ENCODE data around the gene IFT81. TPM values are rescaled to one million over a fixed set of nuclear protein-coding genes. Genes with fewer than 3 reads are reported as not detected.
"Not testable (repeated sequence)": the region's sequence is repeated elsewhere in the genome, so short reads cannot be mapped to it uniquely, and the experiment has no call there.

Gene IFT81
- total and polyA plus RNA-seq, 4 experiments from 2014 or later: 0.57 to 1.3 (median 1.2) TPM

DNA sequence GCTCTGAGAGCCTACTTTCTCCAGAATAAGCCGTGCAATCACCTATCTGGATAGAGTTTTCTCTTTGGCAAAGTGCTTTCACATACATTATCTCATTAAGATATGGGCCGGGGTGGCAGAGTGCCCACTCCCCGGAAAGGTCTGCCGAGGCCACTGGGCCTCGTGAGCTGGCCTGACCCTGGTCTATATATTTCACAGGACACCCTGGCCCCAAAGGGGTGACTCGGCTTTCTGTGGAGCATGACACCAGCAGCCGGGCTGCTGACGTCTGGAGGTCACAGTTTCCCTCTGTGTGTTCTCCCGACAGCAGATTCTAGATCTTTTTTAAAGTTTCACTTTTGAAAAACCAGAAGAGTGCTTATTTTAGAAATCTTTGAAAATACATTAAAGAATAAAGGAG is 129.0 kb downstream of the IFT81 start:
- Histone ChIP-seq H3K4me3 (ENCODE audit: low read length in 2 of 2) (no peak overlapping the region), H3K4me1 (ENCODE audit: insufficient read depth, low read length) (no peaks in the 10 kb centered on the region), H3K27me3 (ENCODE audit: insufficient read depth, low read length) (no peaks in the 10 kb centered on the region), H3K36me3 (ENCODE audit: insufficient read depth, low read length) (no peaks in the 10 kb centered on the region), H3K9me3 (ENCODE audit: control insufficient read depth in 1 of 2, low read length in 2 of 2) (no peaks in the 10 kb centered on the region), H3K27ac (ENCODE audit: low read depth, low read length) (no peak overlapping the region)
- Mint-ChIP-seq H3K27ac (no peak overlapping the region), H3K9me3 (no peaks in the 10 kb centered on the region), H3K27me3 (peaks cover 2 to 3% of the 10 kb centered on the region in 2 donors), H3K4me3 (no peak overlapping the region), H3K4me1 (no peaks in the 10 kb centered on the region), H3K36me3 (no peaks in the 10 kb centered on the region)
- intact Hi-C loops (cut with micrococcal nuclease): no loop called here
- no peak for DNase-seq
- ChIA-PET POLR2A (ENCODE audit: partially characterized antibody) (no interaction called here), CTCF (ENCODE audit: partially characterized antibody) (interaction anchor here (1.1 kb wide), 1 partner anchor 10 kb away, joined by 4 read pairs; no protein-coding TSS in a partner anchor)

DNA sequence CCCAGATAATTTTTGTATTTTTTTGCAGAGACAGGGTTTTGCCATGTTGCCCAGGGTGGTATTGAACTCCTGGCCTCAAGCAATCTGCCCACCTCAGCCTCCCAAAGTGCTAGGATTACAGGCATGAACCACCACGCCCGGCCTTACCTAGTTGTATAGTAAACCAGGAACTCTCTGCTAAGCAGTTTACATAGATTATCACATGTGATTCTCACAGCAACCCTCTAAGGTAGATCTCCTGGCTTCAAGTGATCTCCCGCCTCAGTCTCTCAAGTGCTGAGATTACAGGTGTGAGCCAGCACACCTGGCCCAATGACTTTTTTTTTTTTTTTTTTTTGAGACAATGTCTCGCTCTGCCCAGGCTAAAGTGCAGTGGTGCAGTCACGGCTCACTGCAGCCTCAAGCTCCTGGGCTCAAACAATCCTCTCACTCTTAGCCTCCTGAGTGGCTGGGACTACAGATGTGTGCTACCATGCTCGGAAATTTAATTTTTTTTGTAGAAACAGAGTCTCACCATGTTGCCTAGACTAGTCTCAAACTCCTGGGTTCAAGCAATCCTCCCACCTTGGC is 130.9 kb downstream of the IFT81 start:
- Mint-ChIP-seq H3K9me3 (no peaks in the 10 kb centered on the region), H3K4me1 (no peaks in the 10 kb centered on the region), H3K27ac (no peak overlapping the region)

DNA sequence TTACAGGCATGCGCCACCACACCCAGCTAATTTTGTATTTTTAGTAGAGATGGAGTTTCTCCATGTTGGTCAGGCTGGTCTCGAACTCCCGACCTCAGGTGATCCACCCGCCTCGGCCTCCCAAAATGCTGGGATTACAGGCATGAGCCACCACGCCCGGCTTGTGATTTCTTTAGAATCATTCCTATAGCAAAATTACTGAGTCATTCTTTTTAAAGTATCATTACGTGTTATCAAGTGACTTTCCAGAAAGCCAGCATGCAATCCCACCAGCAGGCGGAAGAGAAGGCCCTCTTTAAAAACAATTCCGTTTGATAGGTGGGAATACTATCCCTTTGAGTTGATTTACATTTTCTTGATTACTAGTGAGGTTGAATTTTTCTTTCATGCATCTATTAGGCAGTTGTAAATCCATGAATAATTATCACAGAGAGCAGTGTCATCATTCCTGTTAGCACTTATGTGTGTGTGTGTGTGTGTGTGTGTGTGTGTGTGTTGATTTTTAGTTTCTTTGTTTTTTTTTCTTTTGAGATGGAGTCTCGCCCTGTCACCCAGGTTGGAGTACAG is 131.8 kb downstream of the IFT81 start:
- CTCF ChIA-PET (ENCODE audit: partially characterized antibody); H3K27me3 Mint-ChIP-seq; H3K4me3 ChIP-seq (ENCODE audit: low read length in 2 of 2); H3K27ac Mint-ChIP-seq; H3K4me3 Mint-ChIP-seq; H3K9me3 ChIP-seq (ENCODE audit: control insufficient read depth in 1 of 2, low read length in 2 of 2); H3K4me1 Mint-ChIP-seq; H3K9me3 Mint-ChIP-seq; H3K36me3 Mint-ChIP-seq; H3K27me3 ChIP-seq (ENCODE audit: insufficient read depth, low read length); H3K36me3 ChIP-seq (ENCODE audit: insufficient read depth, low read length); H3K27ac ChIP-seq (ENCODE audit: low read depth, low read length); intact Hi-C loops (cut with micrococcal nuclease); DNase-seq; POLR2A ChIA-PET (ENCODE audit: partially characterized antibody); H3K4me1 ChIP-seq (ENCODE audit: insufficient read depth, low read length): not testable (repeated sequence)

More for the DNA sequence above, 130.9 kb downstream of the IFT81 start:
- CTCF ChIA-PET (ENCODE audit: partially characterized antibody): no interaction called here
- POLR2A ChIA-PET (ENCODE audit: partially characterized antibody): no interaction called here
- no peaks in the 10 kb centered on the region for H3K36me3 ChIP-seq (ENCODE audit: insufficient read depth, low read length)
- no peaks in the 10 kb centered on the region for H3K9me3 ChIP-seq (ENCODE audit: control insufficient read depth in 1 of 2, low read length in 2 of 2)
- intact Hi-C loops (cut with micrococcal nuclease): no loop called here
- H3K27me3 Mint-ChIP-seq: peaks cover 2 to 3% of the 10 kb centered on the region in 2 donors
- H3K27me3 ChIP-seq (ENCODE audit: insufficient read depth, low read length): no peaks in the 10 kb centered on the region
- no peak overlapping the region for H3K4me3 ChIP-seq (ENCODE audit: low read length in 2 of 2)
- no peaks in the 10 kb centered on the region for H3K4me1 ChIP-seq (ENCODE audit: insufficient read depth, low read length)
- no peak overlapping the region for H3K27ac ChIP-seq (ENCODE audit: low read depth, low read length)
- no peaks in the 10 kb centered on the region for H3K36me3 Mint-ChIP-seq
- no peak for DNase-seq
- H3K4me3 Mint-ChIP-seq: no peak overlapping the region

DNA sequence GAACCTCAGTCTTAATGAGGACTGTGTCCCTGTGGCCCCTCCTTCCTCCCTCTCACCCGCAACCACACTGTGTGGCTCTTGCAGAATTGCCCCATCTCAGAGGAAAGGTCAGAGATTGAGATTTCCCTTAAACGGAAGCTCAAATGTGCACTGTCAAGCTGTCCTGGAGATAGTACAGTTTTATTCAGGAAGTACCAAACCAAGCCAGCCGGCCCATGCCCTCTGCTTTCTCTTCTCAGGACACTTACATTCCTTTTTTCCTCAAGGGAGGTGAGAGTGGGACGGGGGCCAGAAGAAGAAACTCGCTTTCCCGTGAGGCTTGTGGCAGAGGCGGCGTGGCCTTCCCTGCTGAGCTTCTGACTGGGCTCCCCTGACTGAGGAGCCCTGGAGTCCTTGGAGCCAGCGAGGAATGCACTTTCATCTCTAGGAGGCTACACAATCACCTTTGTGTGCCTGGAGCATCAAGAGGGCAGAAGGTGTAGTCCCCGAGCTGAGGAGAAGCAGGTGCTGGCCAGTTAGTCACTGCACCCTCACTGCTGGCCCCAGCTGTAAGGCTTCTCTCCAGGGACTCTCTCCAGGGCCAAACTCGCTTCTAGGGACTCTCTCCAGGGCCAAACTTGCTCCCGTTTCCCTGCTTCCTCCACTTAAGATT is 132.7 kb downstream of the IFT81 start:
- no peaks in the 10 kb centered on the region for H3K9me3 Mint-ChIP-seq
- H3K4me1 ChIP-seq (ENCODE audit: insufficient read depth, low read length): no peaks in the 10 kb centered on the region
- H3K4me3 Mint-ChIP-seq: no peak overlapping the region
- no peak overlapping the region for H3K27ac ChIP-seq (ENCODE audit: low read depth, low read length)
- H3K27ac Mint-ChIP-seq: no peak overlapping the region
- H3K27me3 Mint-ChIP-seq: peaks cover 2 to 3% of the 10 kb centered on the region in 2 donors
- H3K36me3 ChIP-seq (ENCODE audit: insufficient read depth, low read length): no peaks in the 10 kb centered on the region
- POLR2A ChIA-PET (ENCODE audit: partially characterized antibody): no interaction called here
- CTCF ChIA-PET (ENCODE audit: partially characterized antibody): no interaction called here
- no peak for DNase-seq
- H3K4me3 ChIP-seq (ENCODE audit: low read length in 2 of 2): no peak overlapping the region
- no peaks in the 10 kb centered on the region for H3K36me3 Mint-ChIP-seq
- no peaks in the 10 kb centered on the region for H3K9me3 ChIP-seq (ENCODE audit: control insufficient read depth in 1 of 2, low read length in 2 of 2)
- intact Hi-C loops (cut with micrococcal nuclease): no loop called here
- no peaks in the 10 kb centered on the region for H3K4me1 Mint-ChIP-seq
- H3K27me3 ChIP-seq (ENCODE audit: insufficient read depth, low read length): no peaks in the 10 kb centered on the region

DNA sequence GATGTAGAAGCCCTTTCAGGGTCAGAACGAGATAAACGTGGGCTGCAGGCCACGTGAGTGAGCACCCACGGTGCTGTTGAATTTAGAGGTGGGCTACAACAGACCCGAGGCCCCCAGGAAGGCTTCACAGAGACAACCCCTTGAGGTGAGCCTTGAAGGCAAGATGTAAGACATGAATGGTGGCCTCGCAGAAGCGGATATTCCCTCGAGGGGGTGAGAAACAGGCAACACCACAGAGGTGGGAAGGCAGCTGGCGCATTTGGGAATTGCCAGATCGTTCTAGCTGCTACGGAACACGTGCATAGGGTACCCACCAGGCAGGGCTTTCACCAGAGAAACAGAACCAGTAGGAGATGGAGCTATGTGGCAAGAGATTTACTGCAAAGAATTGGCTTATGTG is 134.3 kb downstream of the IFT81 start:
- peaks cover 2 to 6% of the 10 kb centered on the region in 2 donors for H3K27me3 Mint-ChIP-seq
- no peaks in the 10 kb centered on the region for H3K36me3 Mint-ChIP-seq
- CTCF ChIA-PET (ENCODE audit: partially characterized antibody): interaction anchor here (0.6 to 0.8 kb wide), 2 partner anchors 173 to 568 kb away, joined by 3 read pairs; no protein-coding TSS in a partner anchor

DNA sequence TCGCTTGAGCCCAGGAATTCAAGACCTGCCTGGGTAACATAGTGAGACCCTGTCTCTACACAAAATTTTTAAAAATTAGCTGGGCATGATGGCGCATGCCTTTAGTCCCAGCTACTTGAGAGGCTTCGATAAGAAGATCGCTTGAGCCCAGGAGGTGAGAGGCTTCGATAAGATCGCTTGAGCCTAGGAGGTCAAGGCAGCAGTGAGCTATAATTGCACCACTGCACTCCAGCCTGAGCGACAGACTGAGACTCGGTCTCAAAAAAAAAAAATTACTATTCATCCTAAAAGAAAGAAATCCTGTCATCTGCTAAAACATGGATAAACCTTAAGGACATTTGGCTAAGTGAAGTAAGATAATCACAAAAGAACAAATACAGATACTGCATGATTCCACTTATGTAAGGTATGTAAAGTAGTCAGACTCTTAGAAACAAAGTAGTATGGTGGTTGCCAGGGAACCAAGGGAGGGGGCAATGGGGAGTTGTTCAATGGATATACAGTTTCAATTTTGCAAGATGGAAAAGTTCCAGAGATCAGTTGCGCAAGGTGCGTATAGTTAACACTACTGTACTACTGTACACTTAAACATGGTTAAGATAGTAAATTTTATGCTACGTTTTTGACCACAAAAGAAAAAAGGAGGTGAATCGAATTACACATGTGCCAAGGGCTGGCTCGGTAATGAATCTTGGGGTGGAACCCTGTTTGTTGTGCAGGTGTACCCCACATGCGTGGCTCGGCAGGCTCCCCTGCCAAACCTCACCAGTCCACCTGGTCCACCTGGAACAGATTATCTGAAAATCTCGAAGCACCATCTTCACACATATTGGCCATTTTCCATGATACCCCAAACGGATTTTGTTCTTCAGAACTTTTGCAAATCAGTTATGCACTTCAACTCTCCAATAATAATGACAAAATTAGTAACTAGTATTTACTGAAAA is 138.6 kb downstream of the IFT81 start:
- H3K27ac ChIP-seq (ENCODE audit: low read depth, low read length): no peak overlapping the region
- ChIA-PET CTCF (ENCODE audit: partially characterized antibody) (no interaction called here), POLR2A (ENCODE audit: partially characterized antibody) (no interaction called here)
- DNase-seq: no peak
- Mint-ChIP-seq H3K4me3 (no peak overlapping the region), H3K27ac (no peak overlapping the region), H3K36me3 (no peaks in the 10 kb centered on the region), H3K4me1 (no peaks in the 10 kb centered on the region), H3K27me3 (peaks cover 2 to 3% of the 10 kb centered on the region in 2 donors), H3K9me3 (no peaks in the 10 kb centered on the region)
- no peaks in the 10 kb centered on the region for H3K4me1 ChIP-seq (ENCODE audit: insufficient read depth, low read length)
- no peak overlapping the region for H3K4me3 ChIP-seq (ENCODE audit: low read length in 2 of 2)
- H3K36me3 ChIP-seq (ENCODE audit: insufficient read depth, low read length): no peaks in the 10 kb centered on the region
- no peaks in the 10 kb centered on the region for H3K27me3 ChIP-seq (ENCODE audit: insufficient read depth, low read length)
- intact Hi-C loops (cut with micrococcal nuclease): no loop called here
- no peaks in the 10 kb centered on the region for H3K9me3 ChIP-seq (ENCODE audit: control insufficient read depth in 1 of 2, low read length in 2 of 2)

More for the DNA sequence above, 134.3 kb downstream of the IFT81 start:
- DNase-seq: no peak
- H3K9me3 Mint-ChIP-seq: no peaks in the 10 kb centered on the region
- Histone ChIP-seq H3K36me3 (ENCODE audit: insufficient read depth, low read length) (no peaks in the 10 kb centered on the region), H3K4me1 (ENCODE audit: insufficient read depth, low read length) (no peaks in the 10 kb centered on the region), H3K9me3 (ENCODE audit: control insufficient read depth in 1 of 2, low read length in 2 of 2) (no peaks in the 10 kb centered on the region), H3K27ac (ENCODE audit: low read depth, low read length) (no peak overlapping the region), H3K4me3 (ENCODE audit: low read length in 2 of 2) (no peak overlapping the region), H3K27me3 (ENCODE audit: insufficient read depth, low read length) (no peaks in the 10 kb centered on the region)
- H3K4me3 Mint-ChIP-seq: no peak overlapping the region
- H3K4me1 Mint-ChIP-seq: no peaks in the 10 kb centered on the region
- intact Hi-C loops (cut with micrococcal nuclease): no loop called here
- POLR2A ChIA-PET (ENCODE audit: partially characterized antibody): no interaction called here
- peak overlapping the region in 1 of 7 donors; percentile 10 for H3K27ac Mint-ChIP-seq

DNA sequence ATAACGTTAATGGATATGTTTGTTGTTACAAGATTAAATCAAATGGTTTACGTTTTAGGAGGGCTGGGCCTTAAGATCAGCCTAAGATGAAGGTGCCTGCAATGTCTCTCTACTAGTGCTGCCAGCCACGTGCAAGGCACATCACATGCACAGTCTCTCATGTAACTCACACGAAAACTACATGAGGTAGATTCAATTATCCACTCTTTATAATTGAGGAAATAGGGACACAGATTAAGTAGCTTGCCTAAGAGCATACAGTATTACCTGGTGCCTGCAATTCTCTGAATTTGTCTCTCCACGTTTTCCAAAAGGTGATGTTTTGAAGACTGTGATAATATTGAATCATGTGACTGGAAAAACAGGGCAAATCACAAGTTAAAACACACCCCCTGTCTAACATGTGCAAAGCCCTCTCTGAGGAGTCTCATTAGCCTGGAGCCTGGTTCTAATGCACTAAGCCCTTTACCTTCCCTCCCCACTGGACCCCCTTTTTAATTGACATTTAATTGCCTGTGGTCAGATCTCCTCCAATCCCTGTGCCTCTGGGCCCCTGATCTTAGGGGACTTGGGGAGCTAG is 142.3 kb downstream of the IFT81 start:
- no peak for DNase-seq
- Histone ChIP-seq H3K4me1 (ENCODE audit: insufficient read depth, low read length) (no peaks in the 10 kb centered on the region), H3K27ac (ENCODE audit: low read depth, low read length) (no peak overlapping the region), H3K9me3 (ENCODE audit: control insufficient read depth in 1 of 2, low read length in 2 of 2) (no peaks in the 10 kb centered on the region), H3K4me3 (ENCODE audit: low read length in 2 of 2) (no peak overlapping the region), H3K27me3 (ENCODE audit: insufficient read depth, low read length) (no peaks in the 10 kb centered on the region), H3K36me3 (ENCODE audit: insufficient read depth, low read length) (no peaks in the 10 kb centered on the region)
- ChIA-PET CTCF (ENCODE audit: partially characterized antibody) (no interaction called here), POLR2A (ENCODE audit: partially characterized antibody) (interaction anchor here (0.9 kb wide), 1 partner anchor 14 kb away, joined by 3 read pairs; the partner anchor contains the start of gene ATP2A2)
- H3K4me1 Mint-ChIP-seq: no peaks in the 10 kb centered on the region
- no peaks in the 10 kb centered on the region for H3K36me3 Mint-ChIP-seq
- intact Hi-C loops (cut with micrococcal nuclease): no loop called here
- no peak overlapping the region for H3K27ac Mint-ChIP-seq
- H3K9me3 Mint-ChIP-seq: peaks cover 0 to 2% (median 0%) of the 10 kb centered on the region in 8 donors
- peaks cover 8 to 12% of the 10 kb centered on the region in 2 donors for H3K27me3 Mint-ChIP-seq
- H3K4me3 Mint-ChIP-seq: no peak overlapping the region

Measured in CD4-positive, alpha-beta memory T cell (primary cell).